PFSK-1 (cell line): ENCODE data around the gene TTF1.

Experiments
- FOXP2 ChIP-seq: optimal IDR thresholded peaks from 2 replicates; pipeline ENCODE3; 2011; ENCODE audit warnings: borderline replicate concordance, control low read depth, inconsistent platforms; ENCODE audit not compliant: insufficient read depth; ENCODE audit errors: extremely low read length, extremely low read depth
- POLR2AphosphoS5 ChIP-seq: IDR thresholded peaks from 2 replicates; pipeline ENCODE4 v1.6.1; 2012; ENCODE audit warnings: low read depth, mild to moderate bottlenecking, control low read depth, low read length, moderate library complexity
- REST ChIP-seq, 2 experiments: IDR thresholded peaks; 2 replicates each; pipeline versions ENCODE4 v1.6.1 to v1.8.0; 2011 to 2012; ENCODE audit warnings: low read depth in 2 of 2, low read length in 2 of 2, control low read depth in 1 of 2, inconsistent platforms in 1 of 2, mild to moderate bottlenecking in 1 of 2, moderate library complexity in 1 of 2; ENCODE audit not compliant: insufficient read depth in 1 of 2
- SIN3A ChIP-seq: IDR thresholded peaks from 2 replicates; pipeline ENCODE4 v1.6.1; 2012; ENCODE audit warnings: mild to moderate bottlenecking, low read length, moderate library complexity, borderline replicate concordance; ENCODE audit not compliant: insufficient read depth
- TAF1 ChIP-seq: IDR thresholded peaks from 2 replicates; pipeline ENCODE4 v1.6.1; 2012; ENCODE audit warnings: low read length, control low read depth, borderline replicate concordance; ENCODE audit not compliant: insufficient read depth

Gene TTF1

GRCh38 chr9:132447346-132447745, 40.7 kb upstream of the TTF1 start:
- no peak for TF ChIP-seq POLR2AphosphoS5
- TF ChIP-seq SIN3A = no peak
- TF ChIP-seq FOXP2 = no peak
- TF ChIP-seq REST (IDR thresholded peaks at IDR 0.05; ENCODE audit: insufficient read depth in 1 of 2, low read depth in 2 of 2, low read length in 2 of 2) = no peak
- TF ChIP-seq TAF1 = no peak

- TF ChIP-seq SIN3A = no peak
- no peak for TF ChIP-seq REST (IDR thresholded peaks at IDR 0.05; ENCODE audit: insufficient read depth in 1 of 2, low read depth in 2 of 2, low read length in 2 of 2)
- TF ChIP-seq FOXP2 = no peak
- no peak for TF ChIP-seq TAF1
- TF ChIP-seq POLR2AphosphoS5 = no peak
Measured at GRCh38 chr9:132446887-132447286, 40.2 kb upstream of the TTF1 start.

- TF ChIP-seq POLR2AphosphoS5 (no peak), SIN3A (no peak), REST (IDR thresholded peaks at IDR 0.05; ENCODE audit: insufficient read depth in 1 of 2, low read depth in 2 of 2, low read length in 2 of 2) (no peak), FOXP2 (no peak), TAF1 (no peak)
Measured at GRCh38 chr9:132443951-132444607, 37.4 kb upstream of the TTF1 start.

- no peak for TF ChIP-seq SIN3A
- no peak for TF ChIP-seq FOXP2
- TF ChIP-seq REST (IDR thresholded peaks at IDR 0.05; ENCODE audit: insufficient read depth in 1 of 2, low read depth in 2 of 2, low read length in 2 of 2) = no peak
- no peak for TF ChIP-seq POLR2AphosphoS5
- no peak for TF ChIP-seq TAF1
Measured at GRCh38 chr9:132441404-132441803, 34.8 kb upstream of the TTF1 start.
